Measurements from ENCODE around the gene SAE1.

The SAE1 gene

DNA sequence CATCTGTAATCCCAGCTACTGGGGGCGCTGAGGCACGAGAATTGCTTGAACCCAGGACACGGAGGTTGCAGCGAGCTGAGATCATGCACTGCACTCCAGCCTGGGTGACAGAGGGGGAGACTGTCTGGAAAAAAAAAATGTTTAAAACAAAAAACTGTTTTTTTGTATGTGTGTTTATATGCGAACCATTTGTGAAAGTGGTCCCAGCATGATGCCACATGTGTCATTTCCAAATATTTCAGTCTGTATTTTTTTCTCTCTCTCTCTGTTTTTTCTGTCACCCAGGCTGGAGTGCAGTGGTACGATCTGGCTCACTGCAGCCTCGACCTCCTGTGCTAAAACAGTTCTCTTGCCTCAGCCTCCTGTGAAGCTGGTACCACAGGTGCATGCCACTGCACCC, 37.4 kb downstream of the SAE1 start:
- Mint-ChIP-seq H3K4me3 (no peak overlapping the region), H3K27ac (no peak overlapping the region), H3K9me3 (no peaks in the 10 kb centered on the region), H3K27me3 (no peaks in the 10 kb centered on the region), H3K4me1 (ENCODE audit: low read depth in 2 of 2) (peaks cover 2 to 5% of the 10 kb centered on the region in 2 donors), H3K36me3 (ENCODE audit: insufficient read depth) (peaks cover 43% of the 10 kb centered on the region)
- ATAC-seq (replicated peaks) (no peak), DNase-seq (no peak)

DNA sequence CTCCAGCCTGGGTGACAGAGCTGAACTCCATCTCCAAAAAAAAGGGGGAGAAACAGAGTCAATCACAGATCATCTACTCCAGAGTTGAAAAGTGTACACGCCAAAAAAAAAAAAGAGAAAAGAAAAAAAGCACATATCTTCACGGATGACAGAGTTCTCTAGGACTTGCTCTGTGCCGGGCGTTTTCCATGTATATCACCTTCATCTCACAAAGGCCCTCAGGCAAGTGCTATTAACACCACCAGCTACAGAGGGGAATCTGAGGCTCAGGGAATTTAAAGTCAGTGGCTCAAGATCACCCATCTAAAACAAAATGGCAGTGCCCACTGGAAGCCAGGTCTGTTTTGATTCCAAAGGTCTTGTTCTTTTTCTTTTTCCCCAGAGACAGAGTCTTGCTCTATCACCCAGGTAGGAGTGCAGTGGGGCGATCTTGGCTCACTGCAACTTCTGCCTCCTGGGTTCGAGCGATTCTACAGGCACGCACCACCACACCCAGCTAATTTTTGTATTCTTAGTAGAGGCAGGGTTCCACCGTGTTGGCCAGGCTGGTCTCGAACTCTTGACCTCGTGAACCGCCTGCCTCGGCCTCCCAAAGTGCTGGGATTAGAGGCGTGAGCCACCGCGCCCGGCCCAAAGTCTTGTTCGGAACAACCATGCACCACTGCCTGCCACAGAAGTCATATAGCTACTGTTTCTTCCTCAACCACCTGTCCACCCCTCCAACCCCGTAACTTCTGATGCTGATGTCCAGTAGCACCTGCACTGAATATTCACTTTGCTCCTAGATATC, 42.2 kb downstream of the SAE1 start:
- DNase-seq (no peak), ATAC-seq (replicated peaks) (no peak)
- H3K27ac Mint-ChIP-seq = peak overlapping the region in 1 of 2 donors; percentile 79
- H3K4me3 Mint-ChIP-seq = no peak overlapping the region
- peaks cover 45% of the 10 kb centered on the region for H3K36me3 Mint-ChIP-seq (ENCODE audit: insufficient read depth)
- H3K9me3 Mint-ChIP-seq = no peaks in the 10 kb centered on the region
- peaks cover 17 to 32% of the 10 kb centered on the region in 2 donors for H3K4me1 Mint-ChIP-seq (ENCODE audit: low read depth in 2 of 2)
- no peaks in the 10 kb centered on the region for H3K27me3 Mint-ChIP-seq

DNA sequence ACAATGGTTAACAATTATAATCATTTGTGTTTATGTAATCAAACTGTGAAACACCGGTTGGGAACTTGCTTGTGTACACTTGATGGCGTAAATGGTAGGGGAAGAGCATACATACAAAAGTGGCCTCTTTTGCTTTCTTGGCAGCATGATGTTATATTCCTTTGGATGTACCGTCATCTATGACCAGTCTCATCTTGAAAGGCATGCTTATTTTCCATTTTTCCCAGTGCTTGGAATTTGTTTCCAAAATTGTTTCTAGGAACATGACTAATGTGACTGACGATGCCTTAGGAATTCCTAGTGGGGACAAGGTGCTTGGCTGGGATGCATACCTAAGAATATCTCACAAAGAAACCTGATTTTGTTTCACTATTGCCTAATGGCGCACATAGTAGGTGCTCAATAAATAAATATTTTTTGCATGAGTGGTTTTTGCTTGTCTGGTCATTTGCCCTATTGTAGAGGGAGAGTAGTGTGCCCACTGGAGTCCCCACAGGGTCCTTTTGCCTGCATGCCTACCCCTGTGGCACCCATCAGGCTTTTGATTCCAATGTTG, 45.5 kb downstream of the SAE1 start:
- Mint-ChIP-seq H3K27ac (peak overlapping the region; percentile 83 to 97), H3K4me1 (ENCODE audit: low read depth in 2 of 2) (peaks cover 26 to 45% of the 10 kb centered on the region in 2 donors), H3K4me3 (peak overlapping the region; percentile 62 to 65), H3K9me3 (no peaks in the 10 kb centered on the region), H3K27me3 (no peaks in the 10 kb centered on the region), H3K36me3 (ENCODE audit: insufficient read depth) (peaks cover 33% of the 10 kb centered on the region)
- DNase-seq = no peak
- no peak for ATAC-seq (replicated peaks)

DNA sequence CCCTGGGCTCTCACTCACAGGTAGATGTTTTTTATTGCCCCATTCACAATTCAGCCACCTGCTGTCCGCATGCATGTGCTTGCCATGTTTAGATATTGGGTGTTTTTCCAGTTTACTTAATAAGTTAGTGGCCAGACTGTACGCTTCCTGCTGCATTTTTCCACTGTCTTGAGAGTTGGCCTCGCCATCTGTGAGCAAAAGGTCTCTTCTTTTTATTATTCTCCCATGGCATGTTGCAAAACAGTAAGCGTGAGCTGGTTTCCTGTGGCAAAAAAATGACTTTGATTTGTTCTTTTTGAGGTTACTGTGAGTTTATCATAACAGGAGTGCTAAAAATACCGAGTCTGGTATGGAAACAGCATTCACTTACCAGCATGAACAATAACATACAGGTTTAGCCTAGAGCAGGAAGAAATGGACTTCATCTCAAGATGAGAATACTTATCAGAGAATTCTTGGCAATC, 46.0 kb downstream of the SAE1 start:
- Mint-ChIP-seq H3K27ac (peak overlapping the region; percentile 83 to 97), H3K27me3 (no peaks in the 10 kb centered on the region), H3K4me3 (peak overlapping the region; percentile 62 to 65), H3K9me3 (no peaks in the 10 kb centered on the region), H3K4me1 (ENCODE audit: low read depth in 2 of 2) (peaks cover 26 to 45% of the 10 kb centered on the region in 2 donors), H3K36me3 (ENCODE audit: insufficient read depth) (peaks cover 29% of the 10 kb centered on the region)
- DNase-seq = peak; percentile 16 to 35 (median 28)
- ATAC-seq (replicated peaks) = peak; percentile 88

DNA sequence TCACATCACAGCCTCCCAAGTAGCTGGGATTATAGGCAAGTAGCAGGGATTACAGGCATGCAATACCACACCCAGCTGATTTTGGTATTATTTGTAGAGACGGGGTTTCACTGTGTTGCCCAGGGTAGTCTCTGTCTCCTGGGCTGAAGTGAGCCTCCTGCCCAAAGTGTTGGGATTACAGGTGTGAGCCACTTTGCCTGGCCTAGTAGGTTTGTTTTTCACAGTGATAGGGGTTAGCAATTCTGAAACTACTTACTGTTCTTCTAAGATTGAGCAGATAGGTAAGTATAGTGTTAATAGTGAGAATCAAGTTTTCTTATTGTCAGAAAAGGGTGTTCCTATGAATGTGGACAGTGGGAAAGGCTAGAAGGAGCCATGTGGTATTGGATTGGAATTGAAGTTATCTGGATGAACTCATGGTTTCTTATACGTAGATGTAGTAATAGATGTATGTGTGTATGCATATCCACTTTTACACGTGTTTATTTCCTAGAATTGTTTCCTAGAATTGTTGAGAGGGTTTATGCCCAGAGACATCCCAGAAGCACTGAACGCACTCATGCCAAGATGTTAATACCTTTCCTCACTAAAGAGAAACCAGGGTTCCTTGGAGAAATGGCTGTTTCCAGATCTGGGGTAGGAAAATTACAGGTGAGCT, 49.1 kb downstream of the SAE1 start:
- DNase-seq = no peak
- Mint-ChIP-seq H3K9me3 (no peaks in the 10 kb centered on the region), H3K4me3 (no peak overlapping the region), H3K27ac (no peak overlapping the region), H3K36me3 (ENCODE audit: insufficient read depth) (peaks cover 11% of the 10 kb centered on the region), H3K27me3 (no peaks in the 10 kb centered on the region), H3K4me1 (ENCODE audit: low read depth in 2 of 2) (peaks cover 35 to 44% of the 10 kb centered on the region in 2 donors)
- ATAC-seq (replicated peaks) = no peak

DNA sequence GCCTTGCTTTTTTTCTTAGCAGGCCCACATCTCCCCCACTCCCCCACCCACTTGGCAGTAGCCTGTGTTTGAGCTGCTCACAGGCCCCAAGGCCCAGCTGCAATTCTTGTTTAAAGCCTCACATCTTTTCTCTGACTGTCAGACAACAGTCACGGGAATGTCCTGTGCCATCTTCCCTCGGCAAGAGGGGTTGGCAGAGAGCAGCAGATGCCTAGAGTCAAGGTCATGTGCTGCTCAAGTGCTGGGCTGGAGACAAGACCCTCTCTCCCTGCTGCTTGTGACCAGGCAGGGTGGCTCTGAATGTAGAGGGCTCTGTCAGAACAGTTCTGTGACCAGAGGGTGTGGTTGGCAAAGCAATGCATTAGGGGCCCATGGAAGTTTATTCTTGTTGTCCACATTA, 53.0 kb downstream of the SAE1 start:
- DNase-seq (no peak), ATAC-seq (replicated peaks) (no peak)
- Mint-ChIP-seq H3K4me3 (no peak overlapping the region), H3K36me3 (ENCODE audit: insufficient read depth) (peaks cover 14% of the 10 kb centered on the region), H3K9me3 (no peaks in the 10 kb centered on the region), H3K4me1 (ENCODE audit: low read depth in 2 of 2) (peaks cover 29 to 40% of the 10 kb centered on the region in 2 donors), H3K27me3 (no peaks in the 10 kb centered on the region), H3K27ac (peak overlapping the region in 1 of 2 donors; percentile 79)

DNA sequence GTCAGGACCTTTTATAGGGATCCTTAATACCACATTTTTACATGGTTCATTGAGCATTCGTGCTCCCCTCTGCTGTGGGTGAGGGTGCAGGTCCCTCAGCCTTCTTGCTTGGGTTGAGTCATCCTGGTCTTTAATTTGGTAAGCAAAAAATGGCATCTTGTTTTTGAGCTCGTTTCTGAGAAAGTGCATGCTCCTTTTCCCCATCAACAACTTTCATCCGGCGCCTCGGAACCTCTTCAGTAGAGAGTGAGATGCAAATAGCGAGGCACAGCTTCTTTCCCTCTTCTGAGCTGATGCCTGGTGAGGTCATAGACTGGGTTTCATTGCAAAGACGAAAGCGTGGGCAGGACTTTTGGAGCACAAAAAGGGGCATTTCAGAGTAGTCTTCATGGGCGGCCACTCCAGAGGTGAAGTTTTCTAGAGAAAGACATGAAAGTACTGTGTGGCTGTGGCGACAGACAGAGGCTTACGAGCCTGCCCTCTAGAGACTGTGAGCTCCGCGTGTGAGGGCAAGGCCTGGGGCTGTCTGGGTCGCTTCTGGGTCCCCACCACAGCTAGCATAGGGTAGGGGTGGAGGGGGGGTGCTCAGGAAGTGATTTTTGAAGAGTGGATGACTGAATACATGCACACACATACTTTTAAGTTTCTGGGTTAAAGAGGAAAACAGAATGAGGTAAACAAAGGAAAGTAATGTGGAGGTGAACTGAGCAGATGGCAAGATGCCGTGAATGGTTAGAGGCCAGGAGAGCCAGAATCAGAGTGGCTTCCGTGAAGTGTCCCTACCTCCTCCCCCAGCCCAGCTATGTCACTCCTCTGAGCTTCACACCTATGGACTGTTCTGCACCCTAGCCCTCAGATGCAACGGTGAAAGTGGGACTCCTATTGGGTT, 56.1 kb downstream of the SAE1 start:
- Mint-ChIP-seq H3K36me3 (ENCODE audit: insufficient read depth) (peaks cover 9% of the 10 kb centered on the region), H3K27ac (peak overlapping the region; percentile 89 to 94), H3K4me1 (ENCODE audit: low read depth in 2 of 2) (peaks cover 26 to 34% of the 10 kb centered on the region in 2 donors), H3K27me3 (no peaks in the 10 kb centered on the region), H3K4me3 (peak overlapping the region; percentile 74 to 76), H3K9me3 (no peaks in the 10 kb centered on the region)
- peak; percentile 90 for ATAC-seq (replicated peaks)
- DNase-seq = peak; percentile 75 to 77 (median 75)

DNA sequence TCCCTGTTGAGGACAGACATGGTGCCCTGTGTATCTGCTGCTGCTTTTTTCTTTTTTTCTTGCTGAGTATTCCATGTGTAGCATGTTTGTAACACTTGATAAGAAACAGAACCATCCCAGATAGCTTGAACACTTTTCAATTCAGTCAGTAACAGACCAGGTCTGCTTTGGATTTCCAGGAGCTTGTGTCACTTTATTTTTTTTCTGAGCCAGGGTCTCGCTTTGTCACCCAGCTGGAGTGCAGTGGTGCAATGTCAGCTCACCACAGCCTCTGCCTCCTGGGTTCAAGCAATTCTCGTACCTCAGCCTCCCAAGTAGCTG, 56.7 kb downstream of the SAE1 start:
- H3K4me3 Mint-ChIP-seq = peak overlapping the region; percentile 74 to 76
- DNase-seq (no peak), ATAC-seq (replicated peaks) (no peak)
- peaks cover 4% of the 10 kb centered on the region for H3K36me3 Mint-ChIP-seq (ENCODE audit: insufficient read depth)
- no peaks in the 10 kb centered on the region for H3K27me3 Mint-ChIP-seq
- H3K27ac Mint-ChIP-seq = peak overlapping the region; percentile 89 to 94
- H3K9me3 Mint-ChIP-seq = no peaks in the 10 kb centered on the region
- peaks cover 22 to 31% of the 10 kb centered on the region in 2 donors for H3K4me1 Mint-ChIP-seq (ENCODE audit: low read depth in 2 of 2)

DNA sequence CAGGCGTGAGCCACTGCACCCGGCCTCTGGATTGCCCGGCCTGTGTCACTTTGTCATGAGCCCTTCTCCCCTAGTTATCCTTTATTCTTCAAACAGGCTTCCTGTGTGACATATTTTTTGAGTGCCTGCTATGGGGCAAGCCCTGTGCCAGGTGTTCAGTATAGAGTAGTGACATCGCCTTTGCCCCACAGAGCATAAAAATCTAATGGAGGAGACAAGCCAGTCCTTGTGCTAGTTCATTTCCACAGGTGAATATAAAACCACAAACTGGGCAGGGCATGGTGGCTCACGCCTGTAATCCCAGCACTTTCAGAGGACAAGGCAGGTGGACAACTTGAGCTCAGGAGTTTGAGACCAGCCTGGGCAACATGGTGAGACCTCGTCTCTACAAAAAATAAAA, 57.2 kb downstream of the SAE1 start:
- DNase-seq (no peak), ATAC-seq (replicated peaks) (no peak)
- Mint-ChIP-seq H3K4me1 (ENCODE audit: low read depth in 2 of 2) (peaks cover 19 to 28% of the 10 kb centered on the region in 2 donors), H3K36me3 (ENCODE audit: insufficient read depth) (peaks cover 3% of the 10 kb centered on the region), H3K4me3 (no peak overlapping the region), H3K9me3 (no peaks in the 10 kb centered on the region), H3K27me3 (no peaks in the 10 kb centered on the region), H3K27ac (peak overlapping the region in 1 of 2 donors; percentile 58)

DNA sequence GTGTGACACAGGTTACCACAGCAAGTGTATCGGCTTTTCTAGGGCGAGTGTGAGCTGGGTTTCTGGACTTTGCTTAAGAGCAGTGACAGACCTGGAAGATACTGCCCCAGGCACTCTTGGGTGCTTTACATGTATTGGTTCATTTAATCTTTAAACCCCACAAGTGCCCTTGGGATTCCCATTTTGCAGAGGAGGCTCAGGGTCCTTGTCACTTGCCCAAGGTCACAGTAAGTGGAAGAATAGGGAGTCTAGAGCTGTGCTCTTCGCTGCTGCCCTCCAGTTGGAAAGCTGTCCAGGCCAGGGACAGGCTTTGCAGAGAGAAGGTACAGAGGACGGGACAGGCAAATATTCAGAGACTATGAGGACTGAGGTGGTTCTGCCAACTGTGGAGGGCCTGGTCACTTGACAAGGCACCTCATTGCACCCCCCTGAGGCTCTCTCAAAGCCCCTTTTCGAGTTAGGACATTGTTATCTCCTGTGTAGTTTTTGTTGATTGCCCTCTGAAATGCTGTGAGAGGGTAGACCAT, 57.9 kb downstream of the SAE1 start:
- peak overlapping the region in 1 of 2 donors; percentile 58 for H3K27ac Mint-ChIP-seq
- H3K4me1 Mint-ChIP-seq (ENCODE audit: low read depth in 2 of 2) = peaks cover 19 to 28% of the 10 kb centered on the region in 2 donors
- H3K9me3 Mint-ChIP-seq = no peaks in the 10 kb centered on the region
- H3K4me3 Mint-ChIP-seq = no peak overlapping the region
- no peaks in the 10 kb centered on the region for H3K27me3 Mint-ChIP-seq
- peaks cover 3% of the 10 kb centered on the region for H3K36me3 Mint-ChIP-seq (ENCODE audit: insufficient read depth)
- ATAC-seq (replicated peaks) = no peak
- DNase-seq = no peak

DNA sequence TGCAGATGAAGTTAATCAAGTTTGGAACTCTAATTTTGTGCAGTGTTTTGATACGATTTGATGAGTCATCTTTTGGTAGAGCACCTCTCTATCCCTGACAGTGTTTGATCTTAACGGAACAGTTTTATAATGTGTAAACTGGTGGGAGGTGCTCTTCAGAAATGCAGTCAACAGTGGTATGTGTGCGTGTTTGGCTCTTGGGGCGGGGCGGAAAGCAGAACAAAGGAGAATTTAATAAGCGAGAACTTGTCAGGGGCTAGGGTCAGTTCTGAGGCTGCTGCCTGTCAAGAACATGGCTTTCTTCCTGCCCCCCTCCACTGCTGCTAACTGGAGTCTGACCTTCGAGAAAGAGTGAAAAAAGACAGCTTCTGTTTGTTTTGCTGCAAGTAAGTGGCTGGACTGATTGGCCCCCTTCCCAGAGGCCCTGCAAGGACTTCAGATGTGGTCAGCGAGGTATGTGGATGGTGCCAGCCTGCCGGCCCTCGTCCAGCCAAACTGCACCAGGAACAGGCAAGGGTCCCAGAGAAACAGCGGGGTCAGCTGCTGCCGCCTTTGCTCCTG, 59.6 kb downstream of the SAE1 start:
- Mint-ChIP-seq H3K36me3 (ENCODE audit: insufficient read depth) (peaks cover 3% of the 10 kb centered on the region), H3K4me3 (peak overlapping the region in 1 of 2 donors; percentile 18), H3K27ac (peak overlapping the region; percentile 8 to 12), H3K27me3 (no peaks in the 10 kb centered on the region), H3K4me1 (ENCODE audit: low read depth in 2 of 2) (peaks cover 16 to 33% of the 10 kb centered on the region in 2 donors), H3K9me3 (no peaks in the 10 kb centered on the region)
- DNase-seq (peak in 1 of 3 experiments; percentile 15), ATAC-seq (replicated peaks) (no peak)

DNA sequence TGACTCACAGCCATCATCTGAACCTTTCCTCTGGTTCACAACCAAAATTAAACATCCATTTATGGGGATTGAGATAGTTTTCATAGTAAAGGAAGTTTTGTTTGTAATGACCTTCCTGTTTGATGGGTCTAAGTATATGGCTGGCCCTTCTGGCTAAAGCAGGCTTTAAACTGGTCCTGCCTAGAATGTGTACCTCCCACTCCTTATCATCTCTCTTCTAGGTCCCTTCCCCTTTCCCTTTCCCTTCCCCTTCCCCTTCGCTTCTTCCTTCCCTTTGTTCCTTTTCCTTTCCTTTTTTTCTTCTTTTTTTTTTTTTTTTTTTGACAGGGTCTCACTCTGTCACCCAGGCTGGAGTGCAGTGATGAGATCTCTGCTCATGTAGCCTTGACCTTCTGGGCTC, 64.8 kb downstream of the SAE1 start:
- Mint-ChIP-seq H3K9me3 (no peaks in the 10 kb centered on the region), H3K27ac (peak overlapping the region; percentile 59 to 75), H3K27me3 (no peaks in the 10 kb centered on the region), H3K36me3 (ENCODE audit: insufficient read depth) (peaks cover 20% of the 10 kb centered on the region), H3K4me1 (ENCODE audit: low read depth in 2 of 2) (peaks cover 0 to 5% of the 10 kb centered on the region in 2 donors), H3K4me3 (no peak overlapping the region)
- no peak for ATAC-seq (replicated peaks)
- no peak for DNase-seq
